Measurements from ENCODE around the gene PRKCB.

PRKCB gene

DNA sequence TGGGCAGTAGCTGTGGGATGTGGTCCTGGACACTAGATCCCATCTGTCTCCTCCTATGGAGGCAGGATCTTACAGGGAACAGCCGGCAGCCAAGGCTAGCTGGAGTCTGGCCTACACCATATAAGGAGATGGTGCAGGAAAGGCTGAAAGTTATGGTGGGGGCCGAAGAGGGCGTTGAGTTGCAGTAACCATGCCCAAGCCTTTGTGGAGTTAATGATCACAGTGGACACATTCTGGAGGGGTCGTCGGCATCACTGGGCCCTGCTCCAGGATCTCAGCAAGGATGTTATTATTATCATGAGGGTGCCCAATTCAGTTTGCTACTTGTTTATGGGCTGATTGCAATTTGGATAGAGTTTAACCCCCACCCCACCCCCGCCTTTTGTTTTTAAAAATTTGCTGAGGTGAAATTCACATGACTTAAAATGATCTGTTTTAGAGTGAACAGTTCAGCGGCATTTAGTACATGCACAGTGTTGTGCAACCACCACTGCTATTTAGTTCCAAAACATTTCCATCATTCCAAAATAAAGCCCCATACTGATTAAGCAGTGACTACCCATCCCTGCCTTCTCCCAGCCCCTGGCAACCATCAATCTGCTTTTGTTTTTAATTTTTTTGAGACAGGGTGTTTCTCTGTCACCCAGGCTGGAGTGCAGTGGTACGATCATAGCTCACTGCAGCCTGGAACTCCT lies 236.0 kb downstream of the PRKCB start:
- H3K9ac ChIP-seq (ENCODE audit: low read depth in 1 of 2, low read length in 2 of 2): no peak overlapping the region

DNA sequence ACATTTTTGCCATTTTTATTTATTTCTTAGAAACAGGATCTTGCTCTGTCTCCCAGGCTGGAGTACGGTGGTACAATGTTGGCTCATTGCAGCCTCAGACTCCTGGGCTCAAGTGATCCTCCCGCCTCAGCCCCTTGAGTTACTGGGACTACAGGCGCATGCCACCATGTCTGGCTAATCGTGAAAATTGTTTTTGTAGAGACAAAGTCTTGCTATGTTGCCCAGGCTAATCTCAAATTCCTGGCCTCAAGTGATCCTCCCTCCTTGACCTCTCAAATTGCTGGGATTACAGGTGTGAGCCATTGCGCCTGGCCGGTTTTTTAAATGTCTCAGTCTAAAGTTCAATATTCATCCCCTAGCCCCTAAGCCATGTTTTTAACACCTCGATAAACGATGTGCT lies 237.5 kb downstream of the PRKCB start:
- Histone ChIP-seq H3K27ac (ENCODE audit: low read depth, low read length) (no peak overlapping the region), H3K27me3 (ENCODE audit: control insufficient read depth in 1 of 2, insufficient read depth in 2 of 2, low read length in 2 of 2) (no peaks in the 10 kb centered on the region)

More for the DNA sequence above, 236.0 kb downstream of the PRKCB start:
- Histone ChIP-seq H3K27me3 (ENCODE audit: control insufficient read depth in 1 of 2, insufficient read depth in 2 of 2, low read length in 2 of 2) (no peaks in the 10 kb centered on the region), H3K4me1 (ENCODE audit: control insufficient read depth in 1 of 2, insufficient read depth in 2 of 2, low read length in 2 of 2) (no peaks in the 10 kb centered on the region), H3K9me3 (ENCODE audit: control insufficient read depth in 1 of 2, low read length in 2 of 2) (no peaks in the 10 kb centered on the region), H3K4me3 (ENCODE audit: low read depth in 1 of 2, low read length in 2 of 2) (no peak overlapping the region), H3K36me3 (ENCODE audit: control insufficient read depth in 1 of 2, insufficient read depth in 2 of 2, low read length in 2 of 2) (no peaks in the 10 kb centered on the region), H3K27ac (ENCODE audit: low read depth, low read length) (no peak overlapping the region)

DNA sequence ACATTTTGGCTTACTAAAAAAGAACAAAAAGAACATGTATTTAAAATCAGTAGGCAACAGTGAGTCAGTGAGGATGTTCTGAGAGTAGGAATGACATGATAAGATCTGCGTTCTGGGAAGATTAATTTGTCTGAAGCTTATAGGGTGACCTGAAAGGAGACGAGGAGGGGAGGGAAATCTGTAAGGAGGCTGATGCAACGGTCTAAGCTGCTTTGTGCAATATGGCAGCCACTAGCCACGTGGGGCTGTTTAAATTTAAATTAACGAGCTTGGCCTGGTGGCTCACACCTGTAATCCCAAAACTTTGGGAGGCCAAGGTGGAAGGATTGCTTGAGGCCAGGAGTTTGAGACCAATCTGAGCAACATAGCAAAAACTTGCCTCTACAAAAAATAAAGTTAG lies 238.8 kb downstream of the PRKCB start:
- Histone ChIP-seq H3K4me1 (ENCODE audit: control insufficient read depth in 1 of 2, insufficient read depth in 2 of 2, low read length in 2 of 2) (no peaks in the 10 kb centered on the region), H3K27ac (ENCODE audit: low read depth, low read length) (no peak overlapping the region), H3K9ac (ENCODE audit: low read depth in 1 of 2, low read length in 2 of 2) (no peak overlapping the region), H3K9me3 (ENCODE audit: control insufficient read depth in 1 of 2, low read length in 2 of 2) (no peaks in the 10 kb centered on the region), H3K36me3 (ENCODE audit: control insufficient read depth in 1 of 2, insufficient read depth in 2 of 2, low read length in 2 of 2) (no peaks in the 10 kb centered on the region), H3K27me3 (ENCODE audit: control insufficient read depth in 1 of 2, insufficient read depth in 2 of 2, low read length in 2 of 2) (no peaks in the 10 kb centered on the region), H3K4me3 (ENCODE audit: low read depth in 1 of 2, low read length in 2 of 2) (no peak overlapping the region)

More for the DNA sequence above, 237.5 kb downstream of the PRKCB start:
- Histone ChIP-seq H3K9ac (ENCODE audit: low read depth in 1 of 2, low read length in 2 of 2) (no peak overlapping the region), H3K9me3 (ENCODE audit: control insufficient read depth in 1 of 2, low read length in 2 of 2) (no peaks in the 10 kb centered on the region), H3K36me3 (ENCODE audit: control insufficient read depth in 1 of 2, insufficient read depth in 2 of 2, low read length in 2 of 2) (no peaks in the 10 kb centered on the region), H3K4me3 (ENCODE audit: low read depth in 1 of 2, low read length in 2 of 2) (no peak overlapping the region), H3K4me1 (ENCODE audit: control insufficient read depth in 1 of 2, insufficient read depth in 2 of 2, low read length in 2 of 2) (no peaks in the 10 kb centered on the region)

DNA sequence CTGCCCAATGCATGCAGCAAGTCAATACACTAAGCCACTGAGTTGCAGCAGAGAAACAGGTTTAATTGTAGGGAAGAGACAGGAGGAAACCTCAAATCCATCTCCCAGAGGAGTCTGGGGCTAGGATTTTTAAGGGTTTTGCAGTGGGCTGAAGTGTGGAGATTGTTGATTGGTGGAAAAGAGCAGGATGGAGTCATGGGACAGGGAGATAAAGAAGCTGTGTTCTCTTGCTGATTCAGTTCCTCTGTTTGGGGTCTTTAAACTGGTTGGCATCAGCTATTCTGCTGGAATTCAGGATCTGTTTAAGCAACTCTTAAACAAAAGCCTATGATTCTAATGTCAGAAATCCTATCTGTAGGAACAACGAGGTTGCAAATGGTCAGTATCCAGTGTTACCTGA lies 239.5 kb downstream of the PRKCB start:
- Histone ChIP-seq H3K9ac (ENCODE audit: low read depth in 1 of 2, low read length in 2 of 2) (no peak overlapping the region), H3K4me1 (ENCODE audit: control insufficient read depth in 1 of 2, insufficient read depth in 2 of 2, low read length in 2 of 2) (no peaks in the 10 kb centered on the region), H3K27ac (ENCODE audit: low read depth, low read length) (no peak overlapping the region), H3K9me3 (ENCODE audit: control insufficient read depth in 1 of 2, low read length in 2 of 2) (no peaks in the 10 kb centered on the region), H3K4me3 (ENCODE audit: low read depth in 1 of 2, low read length in 2 of 2) (no peak overlapping the region), H3K36me3 (ENCODE audit: control insufficient read depth in 1 of 2, insufficient read depth in 2 of 2, low read length in 2 of 2) (no peaks in the 10 kb centered on the region), H3K27me3 (ENCODE audit: control insufficient read depth in 1 of 2, insufficient read depth in 2 of 2, low read length in 2 of 2) (no peaks in the 10 kb centered on the region)

DNA sequence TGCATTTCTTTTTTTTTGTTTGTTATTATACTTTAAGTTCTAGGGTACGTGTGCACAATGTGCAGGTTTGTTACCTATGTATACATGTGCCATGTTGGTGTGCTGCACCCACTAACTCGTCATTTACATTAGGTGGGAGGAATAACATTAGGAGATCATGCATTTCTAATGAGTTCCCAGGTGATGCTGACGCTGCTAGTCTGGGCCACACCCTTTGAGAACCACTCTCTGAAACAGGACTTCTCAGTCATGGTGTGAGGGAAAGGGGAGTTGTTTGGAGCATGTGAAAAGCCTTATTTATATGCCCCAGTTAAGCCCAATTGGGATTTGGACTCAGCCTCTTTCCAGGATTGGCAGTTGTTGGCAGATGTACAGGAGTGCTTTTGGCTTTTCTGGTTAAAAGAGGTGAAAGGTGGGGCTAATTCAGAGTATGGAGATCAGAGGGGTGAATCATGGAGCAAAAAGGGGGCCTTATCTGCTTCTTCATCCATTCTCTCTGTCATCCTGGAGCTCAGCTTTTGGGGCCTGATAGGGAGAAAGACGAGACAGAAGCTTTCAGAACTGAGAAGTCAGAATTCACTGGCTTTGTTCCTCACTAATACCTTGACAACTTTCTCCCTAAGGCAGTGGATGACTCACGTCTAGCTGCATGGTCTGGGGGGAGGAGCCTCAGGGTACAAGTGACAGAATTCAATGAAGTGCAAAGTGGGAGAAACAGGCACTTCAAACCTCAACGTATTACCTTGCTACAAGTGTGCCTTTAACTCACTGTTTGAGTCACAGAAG lies 240.3 kb downstream of the PRKCB start:
- H3K27ac ChIP-seq (ENCODE audit: low read depth, low read length): no peak overlapping the region
- no peak overlapping the region for H3K9ac ChIP-seq (ENCODE audit: low read depth in 1 of 2, low read length in 2 of 2)
- no peaks in the 10 kb centered on the region for H3K4me1 ChIP-seq (ENCODE audit: control insufficient read depth in 1 of 2, insufficient read depth in 2 of 2, low read length in 2 of 2)
- H3K4me3 ChIP-seq (ENCODE audit: low read depth in 1 of 2, low read length in 2 of 2): no peak overlapping the region
- H3K36me3 ChIP-seq (ENCODE audit: control insufficient read depth in 1 of 2, insufficient read depth in 2 of 2, low read length in 2 of 2): no peaks in the 10 kb centered on the region
- H3K27me3 ChIP-seq (ENCODE audit: control insufficient read depth in 1 of 2, insufficient read depth in 2 of 2, low read length in 2 of 2): no peaks in the 10 kb centered on the region
- H3K9me3 ChIP-seq (ENCODE audit: control insufficient read depth in 1 of 2, low read length in 2 of 2): no peaks in the 10 kb centered on the region

DNA sequence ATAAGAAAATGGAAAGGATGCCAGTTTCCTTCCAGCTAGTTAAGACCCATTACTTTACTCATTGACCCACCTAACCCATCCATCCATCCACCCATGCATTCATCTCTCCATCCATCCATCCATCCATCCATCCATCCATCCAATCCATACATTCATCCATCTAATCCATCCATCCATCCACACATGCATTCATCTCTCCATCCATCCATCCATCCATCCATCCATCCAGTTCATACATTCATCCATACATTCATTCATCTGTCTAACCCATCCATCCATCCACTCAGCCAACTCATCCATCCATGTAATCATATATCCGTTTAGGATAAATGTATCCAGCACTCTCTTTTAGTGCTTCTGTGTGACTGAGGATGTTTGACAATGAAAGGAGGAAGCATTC lies 241.5 kb downstream of the PRKCB start:
- H3K9ac ChIP-seq (ENCODE audit: low read depth in 1 of 2, low read length in 2 of 2): no peak overlapping the region
- H3K4me1 ChIP-seq (ENCODE audit: control insufficient read depth in 1 of 2, insufficient read depth in 2 of 2, low read length in 2 of 2): no peaks in the 10 kb centered on the region
- no peaks in the 10 kb centered on the region for H3K27me3 ChIP-seq (ENCODE audit: control insufficient read depth in 1 of 2, insufficient read depth in 2 of 2, low read length in 2 of 2)
- no peaks in the 10 kb centered on the region for H3K36me3 ChIP-seq (ENCODE audit: control insufficient read depth in 1 of 2, insufficient read depth in 2 of 2, low read length in 2 of 2)
- H3K27ac ChIP-seq (ENCODE audit: low read depth, low read length): no peak overlapping the region
- H3K9me3 ChIP-seq (ENCODE audit: control insufficient read depth in 1 of 2, low read length in 2 of 2): no peaks in the 10 kb centered on the region
- H3K4me3 ChIP-seq (ENCODE audit: low read depth in 1 of 2, low read length in 2 of 2): no peak overlapping the region

DNA sequence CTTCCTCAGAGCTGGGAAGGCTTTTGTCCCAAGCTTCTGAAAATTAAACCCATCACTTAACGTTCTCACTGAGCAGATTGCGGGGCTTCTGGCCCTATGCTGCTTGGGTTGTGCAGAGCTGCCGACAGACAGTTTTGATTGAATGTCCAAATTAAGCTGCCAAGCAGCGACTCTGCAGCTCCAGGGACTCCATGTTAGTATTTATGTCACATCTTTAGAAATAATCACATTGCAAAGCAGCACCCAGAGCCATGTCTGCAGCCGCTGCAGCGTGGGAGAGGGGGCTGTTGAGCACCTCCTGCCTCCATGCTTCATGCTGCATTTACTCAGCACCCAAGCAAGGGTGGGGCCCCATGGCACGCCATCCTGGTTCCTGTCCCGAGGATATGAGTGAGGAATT lies 242.2 kb downstream of the PRKCB start:
- H3K27ac ChIP-seq (ENCODE audit: low read depth, low read length): no peak overlapping the region

DNA sequence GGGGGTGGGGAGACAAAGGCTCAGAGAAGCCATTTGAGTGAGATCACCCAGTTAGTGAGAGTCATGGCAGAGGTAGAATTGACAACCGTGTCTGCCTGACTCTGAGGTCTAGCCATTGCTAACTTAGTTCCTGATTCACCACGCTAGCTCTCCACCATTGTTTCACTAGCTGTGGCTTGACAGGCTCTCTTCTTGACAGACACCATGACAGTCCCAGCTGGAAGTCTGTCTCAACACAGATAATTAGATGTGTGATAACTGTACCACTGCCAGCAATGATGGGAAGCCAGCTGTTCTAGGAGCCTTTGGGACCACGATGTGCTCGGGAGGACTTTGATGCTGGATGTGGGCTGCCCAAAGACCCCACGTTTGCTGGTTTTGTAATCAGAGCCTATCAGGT lies 249.9 kb downstream of the PRKCB start:
- H3K4me1 ChIP-seq (ENCODE audit: control insufficient read depth in 1 of 2, insufficient read depth in 2 of 2, low read length in 2 of 2): no peaks in the 10 kb centered on the region
- no peak overlapping the region for H3K9ac ChIP-seq (ENCODE audit: low read depth in 1 of 2, low read length in 2 of 2)
- peaks cover 0 to 7% of the 10 kb centered on the region in 2 donors for H3K9me3 ChIP-seq (ENCODE audit: control insufficient read depth in 1 of 2, low read length in 2 of 2)
- H3K27ac ChIP-seq (ENCODE audit: low read depth, low read length): no peak overlapping the region
- H3K27me3 ChIP-seq (ENCODE audit: control insufficient read depth in 1 of 2, insufficient read depth in 2 of 2, low read length in 2 of 2): no peaks in the 10 kb centered on the region
- H3K4me3 ChIP-seq (ENCODE audit: low read depth in 1 of 2, low read length in 2 of 2): no peak overlapping the region
- H3K36me3 ChIP-seq (ENCODE audit: control insufficient read depth in 1 of 2, insufficient read depth in 2 of 2, low read length in 2 of 2): no peaks in the 10 kb centered on the region

More for the DNA sequence above, 242.2 kb downstream of the PRKCB start:
- no peaks in the 10 kb centered on the region for H3K36me3 ChIP-seq (ENCODE audit: control insufficient read depth in 1 of 2, insufficient read depth in 2 of 2, low read length in 2 of 2)
- H3K27me3 ChIP-seq (ENCODE audit: control insufficient read depth in 1 of 2, insufficient read depth in 2 of 2, low read length in 2 of 2): no peaks in the 10 kb centered on the region
- H3K4me3 ChIP-seq (ENCODE audit: low read depth in 1 of 2, low read length in 2 of 2): no peak overlapping the region
- H3K9ac ChIP-seq (ENCODE audit: low read depth in 1 of 2, low read length in 2 of 2): no peak overlapping the region
- no peaks in the 10 kb centered on the region for H3K4me1 ChIP-seq (ENCODE audit: control insufficient read depth in 1 of 2, insufficient read depth in 2 of 2, low read length in 2 of 2)
- no peaks in the 10 kb centered on the region for H3K9me3 ChIP-seq (ENCODE audit: control insufficient read depth in 1 of 2, low read length in 2 of 2)

DNA sequence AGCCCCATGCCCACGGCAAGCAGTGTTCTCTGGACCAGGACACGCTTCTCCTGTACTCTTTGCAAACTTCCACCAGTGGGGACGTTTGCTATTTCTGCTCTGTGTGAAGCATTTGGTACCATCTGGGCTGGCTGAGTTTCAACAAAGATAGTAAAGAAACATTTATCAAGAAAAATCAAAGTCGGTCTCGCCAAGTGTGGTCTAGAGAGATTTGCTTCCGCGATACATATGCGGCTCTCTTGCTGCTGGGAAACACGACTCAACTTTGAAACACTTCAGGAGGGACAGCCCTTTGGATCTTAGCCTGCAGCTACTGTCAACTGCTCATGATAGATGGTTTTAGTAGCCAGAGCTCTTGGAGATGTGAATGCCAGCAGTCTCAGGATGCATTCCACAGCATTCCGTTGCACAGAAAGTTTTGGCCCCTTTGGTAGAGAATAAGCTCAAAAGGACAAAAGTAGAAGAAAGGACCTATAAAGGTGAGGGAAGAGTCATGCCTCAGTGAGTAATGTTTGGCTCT lies 252.2 kb downstream of the PRKCB start:
- Histone ChIP-seq H3K27me3 (ENCODE audit: control insufficient read depth in 1 of 2, insufficient read depth in 2 of 2, low read length in 2 of 2) (no peaks in the 10 kb centered on the region), H3K4me1 (ENCODE audit: control insufficient read depth in 1 of 2, insufficient read depth in 2 of 2, low read length in 2 of 2) (no peaks in the 10 kb centered on the region), H3K9ac (ENCODE audit: low read depth in 1 of 2, low read length in 2 of 2) (no peak overlapping the region), H3K4me3 (ENCODE audit: low read depth in 1 of 2, low read length in 2 of 2) (no peak overlapping the region), H3K27ac (ENCODE audit: low read depth, low read length) (no peak overlapping the region), H3K36me3 (ENCODE audit: control insufficient read depth in 1 of 2, insufficient read depth in 2 of 2, low read length in 2 of 2) (no peaks in the 10 kb centered on the region), H3K9me3 (ENCODE audit: control insufficient read depth in 1 of 2, low read length in 2 of 2) (peaks cover 0 to 16% of the 10 kb centered on the region in 2 donors)

DNA sequence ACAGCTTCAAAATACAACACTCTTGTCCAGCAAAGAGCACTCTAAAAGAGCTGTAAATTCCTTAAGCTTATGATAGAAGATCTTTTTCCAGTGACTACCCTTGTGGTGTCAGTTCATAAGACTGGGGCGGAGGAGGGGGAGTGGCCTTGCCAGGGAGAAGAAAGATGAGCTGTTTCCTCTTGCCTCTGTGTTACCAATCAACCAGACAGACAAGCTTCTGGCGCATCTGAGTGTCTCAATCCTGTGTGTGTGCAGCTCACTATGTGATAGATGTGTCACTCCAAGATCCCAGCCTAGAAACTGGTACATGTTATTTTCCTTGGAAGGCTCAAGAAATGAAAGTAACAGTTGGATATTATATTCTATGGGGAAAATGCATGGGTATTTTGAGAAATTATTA lies 253.0 kb downstream of the PRKCB start:
- no peaks in the 10 kb centered on the region for H3K27me3 ChIP-seq (ENCODE audit: control insufficient read depth in 1 of 2, insufficient read depth in 2 of 2, low read length in 2 of 2)
- H3K9me3 ChIP-seq (ENCODE audit: control insufficient read depth in 1 of 2, low read length in 2 of 2): peaks cover 0 to 16% of the 10 kb centered on the region in 2 donors
- no peaks in the 10 kb centered on the region for H3K36me3 ChIP-seq (ENCODE audit: control insufficient read depth in 1 of 2, insufficient read depth in 2 of 2, low read length in 2 of 2)

More for the DNA sequence above, 253.0 kb downstream of the PRKCB start:
- no peak overlapping the region for H3K4me3 ChIP-seq (ENCODE audit: low read depth in 1 of 2, low read length in 2 of 2)
- no peaks in the 10 kb centered on the region for H3K4me1 ChIP-seq (ENCODE audit: control insufficient read depth in 1 of 2, insufficient read depth in 2 of 2, low read length in 2 of 2)
- no peak overlapping the region for H3K27ac ChIP-seq (ENCODE audit: low read depth, low read length)
- no peak overlapping the region for H3K9ac ChIP-seq (ENCODE audit: low read depth in 1 of 2, low read length in 2 of 2)

All from duodenal mucosa (tissue), 2 donors.